DMS53 (cell line): Measurements from ENCODE around the gene KRTAP10-4.
A peak's percentile ranks its signal among the peaks of the same experiment; 100 is the strongest.

ENCODE experiments used
- DNase-seq: peaks from one replicate; lab custom pipeline; 2025; lab: John Stamatoyannopoulos, UW

Gene KRTAP10-4

GRCh38 chr21:44579056-44579832 lies 5.7 kb downstream of the KRTAP10-4 start:
- no peak for DNase-seq

- peak; percentile 51 for DNase-seq
These were observed 6.3 kb downstream of the KRTAP10-4 start for GRCh38 chr21:44579833-44580144.

DNA sequence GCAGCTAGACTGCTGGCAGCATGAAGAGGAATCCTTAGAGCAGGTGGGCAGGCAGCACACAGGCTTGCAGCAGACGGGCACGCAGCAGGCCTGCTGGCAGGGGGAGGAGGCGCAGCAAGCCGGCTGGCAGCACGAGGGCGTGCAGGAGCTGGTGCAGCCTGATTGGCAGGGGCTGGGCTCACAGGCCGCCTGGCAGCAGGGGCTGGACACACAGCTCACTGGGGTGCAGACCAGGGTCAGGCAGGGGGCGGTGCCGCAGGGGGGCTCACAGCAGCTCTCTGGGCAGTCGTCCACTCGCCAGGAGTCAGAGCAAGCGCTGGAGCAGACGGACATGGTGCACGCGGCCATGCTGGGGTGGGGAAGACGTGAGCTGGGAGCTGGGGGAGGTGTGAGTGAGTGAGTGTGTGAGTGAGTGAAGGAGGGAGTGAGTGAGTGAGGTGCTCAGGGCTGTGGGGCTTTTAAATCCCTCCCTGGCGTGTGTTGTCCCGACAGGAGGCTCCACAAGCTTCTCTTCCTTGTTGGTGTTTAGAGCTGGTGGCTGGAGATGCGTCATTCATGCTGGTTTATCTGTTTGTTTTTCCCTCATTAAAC lies 6.8 kb downstream of the KRTAP10-4 start, which contains the start of gene KRTAP10-5:
Gene KRTAP10-5 (minus strand): TSS at position 374 of the 591 bp plus-strand sequence. CDS start 26 bp downstream, at position 348.
- peak; percentile 80 for DNase-seq

GRCh38 chr21:44581158-44581557 lies 7.6 kb downstream of the KRTAP10-4 start:
- peak; percentile 20 for DNase-seq

DNA sequence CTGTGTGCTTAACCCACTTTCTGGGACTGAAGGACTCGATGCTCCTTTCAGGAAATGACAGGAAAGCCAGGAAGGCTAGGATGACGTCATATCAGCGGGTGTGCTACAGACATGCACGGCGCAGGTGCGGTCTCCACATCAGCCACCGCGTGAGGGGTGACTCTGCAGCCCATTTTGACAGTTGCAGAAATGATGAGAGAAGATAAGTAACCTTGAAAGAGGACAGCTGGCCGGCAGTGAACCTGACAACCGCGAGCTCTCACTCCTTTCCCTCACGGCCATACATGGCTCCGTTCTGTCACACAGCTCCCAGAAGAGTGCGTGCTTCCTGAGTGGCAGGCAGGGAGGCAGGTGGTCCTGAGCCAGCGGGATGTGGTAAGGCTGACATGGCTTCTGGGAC lies 8.5 kb downstream of the KRTAP10-4 start:
- DNase-seq, result peak; percentile 12

DNA sequence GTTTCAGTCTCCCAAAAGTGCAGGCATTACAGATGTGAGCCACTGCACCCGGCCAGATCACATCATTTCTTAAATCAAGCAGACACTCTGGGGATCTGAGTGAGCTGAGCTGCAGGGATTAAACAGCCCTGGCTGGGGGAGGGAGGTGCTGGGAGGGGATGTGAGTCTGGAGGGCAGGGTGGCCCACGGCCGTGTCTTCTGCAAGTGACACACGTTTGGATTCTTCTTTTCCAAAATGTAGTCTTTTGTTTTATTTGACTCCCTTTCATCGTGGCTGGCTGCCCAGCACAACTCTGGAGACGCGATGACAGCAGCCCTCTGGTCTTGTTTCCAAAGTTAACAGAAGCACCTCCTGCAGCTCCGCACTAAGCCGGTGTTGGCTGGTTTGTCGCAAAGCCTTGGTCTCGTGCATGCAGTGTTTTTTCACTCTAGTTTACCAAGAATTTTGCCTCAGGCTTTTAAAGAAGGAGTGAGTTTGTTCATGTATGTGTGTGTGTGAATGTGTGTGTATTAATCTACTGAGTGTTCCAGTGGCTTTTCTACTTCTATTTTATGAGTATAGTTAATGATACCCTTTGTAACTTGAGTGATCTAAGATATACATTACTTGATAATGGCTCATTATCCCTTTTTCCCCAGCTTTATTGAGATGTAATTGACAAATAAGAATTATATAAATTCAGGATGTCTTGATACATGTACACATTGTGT lies 9.7 kb downstream of the KRTAP10-4 start:
- DNase-seq, result no peak

DNA sequence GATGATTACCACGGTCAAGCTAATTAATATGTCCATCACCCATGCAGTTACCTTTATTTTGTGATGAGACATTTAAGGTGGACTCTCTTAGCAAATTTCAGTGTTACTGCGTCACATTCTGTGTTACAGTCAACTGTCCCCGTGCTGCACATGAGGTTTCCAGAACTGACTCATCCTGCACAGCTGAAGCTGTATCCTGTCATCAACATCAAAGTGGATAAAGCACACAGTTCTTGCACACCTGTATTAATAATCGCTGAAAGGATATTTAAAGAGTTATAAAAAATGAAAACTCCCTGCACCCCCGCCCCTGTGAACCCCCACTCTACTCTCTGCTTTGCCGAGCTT lies 10.2 kb downstream of the KRTAP10-4 start:
- no peak for DNase-seq

- DNase-seq, result no peak
These were observed 12.4 kb downstream of the KRTAP10-4 start for GRCh38 chr21:44585892-44586291.

DNA sequence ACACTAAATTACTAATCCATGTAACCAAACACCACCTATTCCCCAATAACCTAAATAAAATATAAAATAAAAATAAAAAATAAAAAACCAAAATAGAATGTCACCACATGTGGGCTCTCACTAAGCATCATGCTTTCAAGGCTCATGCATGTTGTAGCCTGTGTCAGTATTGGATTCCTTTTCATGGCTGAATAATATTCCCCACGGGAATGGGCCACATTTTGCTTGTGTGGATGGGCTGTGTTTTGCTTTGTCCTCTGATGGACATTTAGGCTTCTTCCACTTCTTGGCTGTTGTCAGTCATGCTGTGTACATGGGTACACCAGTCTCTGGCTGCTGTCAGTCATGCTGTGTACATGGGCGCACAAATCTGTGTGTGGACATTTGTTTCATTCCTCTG lies 15.6 kb downstream of the KRTAP10-4 start:
- no peak for DNase-seq

GRCh38 chr21:44589586-44590305 lies 16.2 kb downstream of the KRTAP10-4 start:
- no peak for DNase-seq

GRCh38 chr21:44590311-44590721 lies 16.8 kb downstream of the KRTAP10-4 start:
- no peak for DNase-seq

DNA sequence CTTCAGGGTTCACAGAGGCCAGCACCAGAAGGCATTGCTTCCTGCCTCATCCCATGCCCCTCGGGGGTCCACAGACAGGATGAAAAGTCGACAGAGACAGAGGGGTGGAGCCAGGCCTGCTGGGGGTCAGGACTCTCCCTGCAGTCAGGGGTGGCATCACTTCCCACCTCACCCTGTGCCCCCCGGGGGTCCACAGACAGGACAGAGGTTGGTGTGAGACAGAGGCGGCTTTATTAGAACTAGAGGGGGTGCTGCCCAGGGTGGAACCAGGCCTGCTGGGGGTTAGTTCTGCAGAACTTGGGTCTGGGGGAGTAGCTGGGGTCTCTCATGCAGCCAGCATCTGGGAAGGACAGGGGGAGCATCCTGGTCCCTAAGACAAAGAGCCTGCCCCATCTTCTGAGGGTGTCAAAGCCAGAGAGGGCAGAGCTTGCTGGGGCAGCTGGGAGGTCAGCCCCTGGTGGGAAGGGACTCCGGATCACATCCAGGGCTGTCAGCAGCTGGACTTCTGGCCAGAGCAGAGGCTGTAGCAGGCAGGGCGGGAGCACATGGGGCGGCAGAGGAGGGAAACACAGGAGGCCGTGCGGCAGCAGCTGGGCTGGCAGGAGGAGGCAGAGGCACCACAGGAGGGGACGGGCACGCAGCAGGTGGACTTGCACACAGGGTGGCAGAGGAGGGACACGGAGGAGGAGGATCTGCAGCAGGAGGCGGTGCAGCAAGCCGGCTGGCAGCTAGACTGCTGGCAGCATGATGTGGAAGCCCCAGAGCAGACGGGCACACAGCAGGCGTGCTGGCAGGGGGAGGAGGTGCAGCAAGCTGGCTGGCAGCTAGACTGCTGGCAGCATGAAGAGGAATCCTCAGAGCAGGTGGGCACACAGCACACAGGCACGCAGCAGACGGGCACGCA lies 17.6 kb downstream of the KRTAP10-4 start:
- DNase-seq, result peak; percentile 26

DNA sequence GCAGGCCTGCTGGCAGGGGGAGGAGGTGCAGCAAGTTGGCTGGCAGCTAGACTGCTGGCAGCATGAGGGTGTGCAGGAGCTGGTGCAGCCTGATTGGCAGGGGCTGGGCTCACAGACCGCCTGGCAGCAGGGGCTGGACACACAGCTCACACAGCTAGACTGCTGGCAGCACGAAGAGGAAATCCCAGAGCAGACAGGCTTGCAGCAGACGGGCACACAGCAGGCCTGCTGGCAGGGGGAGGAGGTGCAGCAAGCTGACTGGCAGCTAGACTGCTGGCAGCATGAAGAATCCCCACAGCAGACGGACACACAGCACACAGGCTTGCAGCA lies 18.2 kb downstream of the KRTAP10-4 start:
- DNase-seq, result peak; percentile 28

DNA sequence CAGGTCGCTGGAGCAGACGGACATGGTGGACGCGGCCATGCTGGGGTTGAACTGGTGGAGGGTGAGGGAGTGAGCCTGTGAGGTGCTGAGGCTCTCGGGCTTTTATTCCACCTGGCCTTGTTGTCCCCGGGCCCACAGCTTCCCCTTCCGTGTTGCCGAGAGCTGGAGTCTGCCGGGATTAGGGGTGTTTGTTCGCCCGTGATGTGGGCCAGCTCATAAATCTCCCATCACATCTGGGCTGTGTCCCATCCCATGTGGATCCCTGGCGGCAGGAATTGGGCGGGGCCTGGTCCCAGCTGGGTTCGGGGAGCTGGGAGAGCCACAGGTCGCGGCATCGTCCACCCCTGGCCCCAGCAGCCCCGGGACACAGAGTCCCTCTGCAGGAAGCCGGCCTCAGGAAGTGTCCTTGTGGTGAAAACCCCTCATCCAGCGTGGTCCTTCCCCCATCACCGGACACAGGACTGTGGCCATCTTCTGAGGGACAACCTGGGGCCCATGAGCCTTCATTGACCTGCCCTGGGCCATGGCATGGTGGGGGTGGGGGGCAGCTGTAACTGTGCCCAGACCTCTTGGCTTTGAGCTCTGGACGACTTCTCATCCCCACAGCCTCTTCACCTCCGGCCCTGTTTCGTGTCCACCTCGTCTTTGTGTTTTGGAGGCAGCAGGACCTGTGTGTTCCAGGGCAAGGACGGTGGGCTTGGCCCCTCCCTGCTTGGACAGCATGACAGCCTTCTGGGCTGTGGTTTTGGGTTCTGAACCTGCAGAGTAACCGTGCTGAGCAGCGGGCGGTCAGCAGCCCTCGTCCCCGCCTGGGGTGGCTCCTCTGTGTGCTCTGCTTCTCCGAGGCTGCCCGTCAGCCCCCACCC lies 19.1 kb downstream of the KRTAP10-4 start, which contains the start of gene KRTAP10-6:
Gene KRTAP10-6 (minus strand): TSS at position 60 of the 866 bp plus-strand sequence. CDS start 21 bp downstream, at position 39.
- peak; percentile 48 for DNase-seq

DNA sequence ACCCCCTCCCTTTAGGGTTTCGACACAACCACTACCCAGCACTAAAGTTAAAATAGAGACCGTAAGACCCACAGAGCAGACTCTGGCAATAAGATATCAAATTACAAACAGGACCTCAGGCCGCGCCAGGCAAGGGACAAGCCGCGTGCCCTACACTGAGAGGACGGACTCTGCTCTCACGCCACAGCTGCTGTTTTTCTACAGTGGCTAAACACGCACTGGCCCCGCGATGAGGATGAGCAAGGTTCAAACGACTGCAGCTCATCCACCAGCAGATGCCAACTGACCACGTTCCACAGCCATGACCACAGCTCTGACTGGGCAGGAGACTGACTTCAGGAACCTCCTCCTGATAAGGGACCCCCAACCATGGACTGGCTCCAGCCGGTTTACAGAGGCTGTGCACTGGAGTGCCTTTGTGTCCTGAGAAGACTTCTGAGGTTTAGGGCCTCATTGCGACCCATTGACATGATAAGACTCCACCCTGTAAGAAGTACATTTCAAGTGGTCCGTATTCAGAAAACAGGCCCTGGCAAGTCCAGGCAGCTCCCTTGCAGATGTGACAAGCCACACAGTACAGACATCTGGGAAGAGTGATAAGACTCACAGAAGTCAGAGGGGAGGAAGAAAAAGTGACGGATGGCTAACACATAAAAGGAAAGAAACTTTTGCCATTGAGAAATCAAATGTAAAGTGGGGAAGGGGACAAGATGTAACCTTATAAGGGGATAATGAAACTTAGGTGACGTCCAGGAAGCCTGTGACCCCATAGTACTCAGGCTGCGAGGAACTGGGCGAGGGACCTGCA lies 20.3 kb downstream of the KRTAP10-4 start:
- DNase-seq, result peak; percentile 60

DNA sequence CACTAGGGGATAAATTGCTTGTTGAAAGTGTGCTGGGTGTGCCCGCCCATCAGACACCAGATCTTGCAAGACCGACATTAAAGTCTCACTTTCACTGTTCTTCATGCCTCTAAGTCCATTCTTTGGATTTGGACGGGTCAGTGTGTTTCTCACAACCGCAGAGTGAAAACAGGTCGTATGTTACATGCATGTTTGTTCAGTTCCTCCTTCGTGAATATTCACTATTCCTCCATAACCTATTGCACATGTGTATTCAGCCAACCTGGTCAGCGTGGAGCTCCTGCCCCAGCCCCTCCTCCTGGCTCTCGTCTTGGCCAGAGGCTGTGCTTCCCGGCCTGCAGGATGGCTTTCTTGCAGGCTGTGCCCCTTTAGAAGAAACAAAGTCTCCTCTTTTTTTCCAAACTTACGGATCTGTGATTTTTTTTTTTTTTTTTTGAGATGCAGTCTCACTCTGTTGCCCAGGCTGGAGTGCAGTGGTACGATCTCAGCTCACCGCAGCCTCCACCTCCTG lies 20.9 kb downstream of the KRTAP10-4 start:
- no peak for DNase-seq

- DNase-seq, result no peak
These were observed 22.0 kb downstream of the KRTAP10-4 start for GRCh38 chr21:44595524-44595923.

GRCh38 chr21:44596068-44596725 lies 22.7 kb downstream of the KRTAP10-4 start:
- peak; percentile 8 for DNase-seq

DNA sequence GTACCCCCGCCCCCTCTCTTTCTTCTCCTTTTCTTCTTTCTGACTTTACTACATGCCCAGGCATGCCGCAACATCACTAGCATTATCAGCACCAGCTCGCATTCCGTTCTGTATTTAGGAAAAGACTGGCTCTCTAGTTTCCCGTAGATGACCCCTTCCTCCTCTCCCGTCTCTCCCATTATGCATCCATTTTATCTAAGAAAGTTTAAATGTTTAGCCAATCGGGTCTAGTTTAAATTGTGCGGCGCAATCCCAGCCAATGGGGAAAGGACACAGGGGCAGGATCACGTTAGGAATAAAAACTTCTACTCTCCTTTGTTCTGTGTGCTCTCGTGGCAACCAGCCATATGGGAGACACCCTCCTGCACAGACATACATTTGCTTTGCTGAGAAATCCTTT lies 24.5 kb downstream of the KRTAP10-4 start:
- DNase-seq, result no peak
